ENCODE results near the gene TMEM151B. TPM values are rescaled to one million over a fixed set of nuclear protein-coding genes. Genes with fewer than 3 reads are reported as not detected.

Gene TMEM151B
- total and polyA plus RNA-seq, 10 of the 15 experiments (the other 5 are each of a cell fraction or from before 2014, with no cell fraction given): 0.01 to 0.19 (median 0.05) TPM; not detected in 6

GRCh38 chr6:44247338-44248302, 22.6 kb upstream of the TMEM151B start (continued):
- peak; percentile 99; the same call in 1 of the 2 replicates for TF ChIP-seq NKRF (conservative IDR thresholded peaks at IDR 0.05)
- no peak for TF ChIP-seq CBFB (IDR thresholded peaks at IDR 0.05; ENCODE audit: low read depth)
- no peak for TF ChIP-seq SMAD5 (IDR thresholded peaks at IDR 0.05; ENCODE audit: low read depth)
- no peak for TF ChIP-seq ZBTB11 (CRISPR knock-in tag; IDR thresholded peaks at IDR 0.05)
- no peak for TF ChIP-seq SIX5 (IDR thresholded peaks at IDR 0.05; ENCODE audit: low read depth, low read length, severe bottlenecking)
- TF ChIP-seq RELA (IDR thresholded peaks at IDR 0.05; ENCODE audit: borderline replicate concordance, partially characterized antibody): no peak
- no peak for TF ChIP-seq NFIC (IDR thresholded peaks at IDR 0.05; ENCODE audit: low read depth, low read length)
- no peak for TF ChIP-seq RAD21 (IDR thresholded peaks at IDR 0.05; ENCODE audit: insufficient read depth, low read depth, low read length)
- TF ChIP-seq STAT3 (IDR thresholded peaks at IDR 0.05; ENCODE audit: low read depth, low read length): no peak
- TF ChIP-seq CTCF (IDR thresholded peaks at IDR 0.05 in 2 of 3, conservative IDR thresholded peaks at IDR 0.05 in 1 of 3; ENCODE audit: control insufficient read depth in 2 of 3, extremely low read depth in 1 of 3, insufficient read depth in 1 of 3, low read depth in 3 of 3, low read length in 3 of 3): no peak
- TF ChIP-seq USF2 (IDR thresholded peaks at IDR 0.05; ENCODE audit: borderline replicate concordance, low read depth, low read length): no peak
- TF ChIP-seq MYC (IDR thresholded peaks at IDR 0.05; ENCODE audit: insufficient read depth, insufficient read length, insufficient replicate concordance, low read length, severe bottlenecking): peak; percentile 95
- 0 out of 2 replicates have a peak, but pooled peaks have one; percentile 34 for TF ChIP-seq ZBTB40 (IDR thresholded peaks at IDR 0.05; ENCODE audit: borderline replicate concordance)
- no peak for TF ChIP-seq HDAC2 (IDR thresholded peaks at IDR 0.05)

Measured in GM12878 (cell line).